HepG2 (cell line): ENCODE data around the gene IL17F. TPM values are rescaled to one million over a fixed set of nuclear protein-coding genes. Genes with fewer than 3 reads are reported as not detected.

Experiments
- ATAC-seq: fragments of 200-7000 bp; cut with Tn5 transposase; 3 replicates; pipeline ENCODE4 v1.9.1; 2020; ENCODE audit warnings: mild to moderate bottlenecking, moderate library complexity
- BruUV-seq: library from RNA; stranded (reverse); fragments of 400-500 nt; replicated peaks from 2 replicates; lab custom pipeline; 2021; lab: Mats Ljungman, UMichigan
- CTCF ChIA-PET: fragments of 300-600 bp; formaldehyde crosslinking; extraction: SDS; loops from one replicate; lab custom pipeline; 2021; ENCODE audit warnings: low total read pairs, inconsistent platforms, low intra/inter-chr PET ratio; lab: Yijun Ruan, JAX
- POLR2A ChIA-PET: fragments of 350-600 bp; sonication (Branson Sonifier 250); formaldehyde crosslinking; loops from one replicate; lab custom pipeline; 2020; ENCODE audit warnings: antibody characterized with exemption, inconsistent platforms; lab: Yijun Ruan, JAX
- DNase-seq: peaks from one replicate; pipeline ENCODE4 v3.0.0-alpha.2; 2015; ENCODE audit warnings: low spot score
- FAIRE-seq: peaks from 3 replicates; lab custom pipeline; 2011; peaks lifted over from hg19 to GRCh38; lab: Jason Lieb, UNC
- H2AFZ ChIP-seq: one replicate; pipeline ENCODE4 v1.6.1; 2011; ENCODE audit warnings: low read length, inconsistent platforms
- H3K27ac ChIP-seq: fragments of 300-600 bp; 3 replicates; pipeline ENCODE4 v1.8.0; 2011; ENCODE audit warnings: mixed run types, mild to moderate bottlenecking, mixed read lengths, low read length, inconsistent platforms; ENCODE audit not compliant: insufficient read depth; ENCODE audit errors: extremely low read length
- H3K27me3 ChIP-seq, 2 experiments: fragments of 200-600 bp in 1 of 2; 2 replicates in 1 of 2; 3 replicates in 1 of 2; pipeline versions ENCODE4 v1.6.0 to v1.8.0; 2011; ENCODE audit warnings: low read length in 2 of 2, mild to moderate bottlenecking in 2 of 2, moderate library complexity in 2 of 2, inconsistent platforms in 1 of 2; ENCODE audit not compliant: insufficient read depth in 2 of 2, control insufficient read depth in 1 of 2
- H3K36me3 ChIP-seq, 2 experiments: fragments of 200-600 bp in 1 of 2; replicated peaks in 1 of 2; 2 replicates in 1 of 2; 3 replicates in 1 of 2; pipeline versions ENCODE4 v1.5.1 to v1.8.0; 2011; ENCODE audit warnings: low read length in 2 of 2, inconsistent platforms in 1 of 2; ENCODE audit not compliant: insufficient read depth in 2 of 2, control insufficient read depth in 1 of 2
- H3K4me1 ChIP-seq: 2 replicates; pipeline ENCODE4 v1.5.1; 2012; ENCODE audit warnings: low read length, inconsistent platforms; ENCODE audit not compliant: insufficient read depth
- H3K4me2 ChIP-seq: 2 replicates; pipeline ENCODE4 v1.6.0; 2011; ENCODE audit warnings: low read depth, low read length, inconsistent platforms
- H3K4me3 ChIP-seq, 3 experiments: fragments of 200-600 bp in 1 of 3; sonication (generic), shearing (Covaris generic) in 1 of 3; replicated peaks in 1 of 3; 2 replicates each; pipeline ENCODE4 v1.5.1; 2011 to 2016; ENCODE audit warnings: low read length in 3 of 3, inconsistent platforms in 2 of 3, low read depth in 2 of 3, mild to moderate bottlenecking in 2 of 3, control low read depth in 1 of 3, mixed read lengths in 1 of 3; ENCODE audit not compliant: insufficient read depth in 1 of 3
- H3K79me2 ChIP-seq: one replicate; pipeline ENCODE4 v1.6.1; 2011; ENCODE audit warnings: low read length, inconsistent platforms; ENCODE audit not compliant: insufficient read depth
- H3K9ac ChIP-seq: 2 replicates; pipeline ENCODE4 v1.6.0; 2011; ENCODE audit warnings: mild to moderate bottlenecking, low read depth, low read length, inconsistent platforms; ENCODE audit not compliant: insufficient read depth
- H3K9me3 ChIP-seq: 2 replicates; pipeline ENCODE4 v1.5.1; 2012; ENCODE audit warnings: mild to moderate bottlenecking, low read length
- H4K20me1 ChIP-seq: 2 replicates; pipeline ENCODE4 v1.6.0; 2011; ENCODE audit warnings: inconsistent platforms, mild to moderate bottlenecking, low read length, moderate library complexity; ENCODE audit not compliant: insufficient read depth
- CBX5 ChIP-seq: sonication (generic); formaldehyde crosslinking; IDR thresholded peaks from 2 replicates; pipeline ENCODE4 v1.4.0; 2020; ENCODE audit warnings: missing genetic modification reagents, borderline replicate concordance
- FOXK2 ChIP-seq: fragments of 450-650 bp; IDR thresholded peaks from 2 replicates; pipeline ENCODE4 v1.6.1; 2016
- GTF2F1 ChIP-seq: fragments of 150-350 bp; IDR thresholded peaks from 2 replicates; pipeline ENCODE4 v1.6.1; 2014; ENCODE audit warnings: low read length
- GTF3A ChIP-seq: sonication (generic); formaldehyde crosslinking; conservative IDR thresholded peaks from 2 replicates; pipeline ENCODE4 v1.4.0; 2020; ENCODE audit warnings: mild to moderate bottlenecking, missing genetic modification reagents
- KDM2A ChIP-seq: sonication (generic); formaldehyde crosslinking; IDR thresholded peaks from 2 replicates; pipeline ENCODE4 v1.4.0; 2020; ENCODE audit warnings: low read depth, missing genetic modification reagents, borderline replicate concordance
- MED13 ChIP-seq: sonication (generic); formaldehyde crosslinking; IDR thresholded peaks from 2 replicates; pipeline ENCODE4 v1.5.0; 2020; ENCODE audit warnings: missing genetic modification reagents
- NFIC ChIP-seq: IDR thresholded peaks from 2 replicates; pipeline ENCODE4 v1.6.1; 2012; ENCODE audit warnings: mild to moderate bottlenecking, low read length, inconsistent platforms
- RNF2 ChIP-seq: fragments of 450-650 bp; conservative IDR thresholded peaks from 2 replicates; pipeline ENCODE4 v1.6.1; 2016; ENCODE audit warnings: low read depth
- YEATS2 ChIP-seq: sonication (generic); formaldehyde crosslinking; IDR thresholded peaks from 2 replicates; pipeline ENCODE4 v1.4.0; 2020; ENCODE audit warnings: missing genetic modification reagents, borderline replicate concordance
- ZBTB21 ChIP-seq: sonication (generic); formaldehyde crosslinking; IDR thresholded peaks from 2 replicates; pipeline ENCODE4 v1.4.0; 2020; ENCODE audit warnings: missing genetic modification reagents
- ZFAT ChIP-seq: sonication (generic); formaldehyde crosslinking; conservative IDR thresholded peaks from 2 replicates; pipeline ENCODE4 v1.8.1; 2023; ENCODE audit warnings: missing genetic modification reagents, inconsistent platforms
- ZNF639 ChIP-seq: conservative IDR thresholded peaks from 2 replicates; pipeline ENCODE4 v1.6.1; 2018; ENCODE audit warnings: missing genetic modification reagents
- ZNF772 ChIP-seq: sonication (generic); formaldehyde crosslinking; IDR thresholded peaks from 2 replicates; pipeline ENCODE4 v1.5.0; 2020; ENCODE audit warnings: mild to moderate bottlenecking, missing genetic modification reagents
- ZSCAN31 ChIP-seq: sonication (generic); formaldehyde crosslinking; IDR thresholded peaks from 2 replicates; pipeline ENCODE4 v1.5.0; 2020; ENCODE audit warnings: low read depth, mild to moderate bottlenecking, missing genetic modification reagents
- WGBS: methylation state at CpG from one replicate; pipeline ENCODE4 v1.1.6; 2017; ENCODE audit warnings: low lambda C conversion rate; 5-methylcytosine and 5-hydroxymethylcytosine counted together
- in situ Hi-C: cut with HindIII; loops from 2 replicates; pipeline ENCODE4 v1.10.0; 2017; ENCODE audit warnings: low pct_unique_long_range_greater_than_20kb; ENCODE audit not compliant: extremely low pct_ligation_motif_present
- intact Hi-C: fragments of 100-400 bp; cut with micrococcal nuclease; formaldehyde crosslinking; loops from one replicate; pipeline ENCODE4 v1.10.0; 2022; ENCODE audit not compliant: unreplicated experiment
- polyA plus RNA-seq, 8 experiments: library from polyadenylated mRNA; depleted of rRNA in 3 of 8; stranded (reverse) in 7 of 8; unstranded in 1 of 8; fragments of >200 nt; fragmentation: Illumina TruSeq in 4 of 8; extraction: Trizol in 4 of 8; gene quantifications; 2 replicates each; pipeline versions ENCODE4 v1.2.1 to v1.2.3, GENCODE V29; 2011 to 2016; ENCODE audit warnings: low read depth in 4 of 8, missing spikeins in 1 of 8, mixed read lengths in 1 of 8; ENCODE audit not compliant: insufficient read depth in 1 of 8
- total RNA-seq, 5 experiments: library from RNA; depleted of rRNA; stranded (reverse); fragments of >200 nt; fragmentation: Illumina TruSeq; extraction: Trizol; gene quantifications; 2 replicates each; pipeline ENCODE4 v1.2.3, GENCODE V29; 2016; ENCODE audit warnings: low read depth in 1 of 5
- TF ChIP-seq, protein P1 (sequence below): IDR thresholded peaks from 2 replicates; pipeline ENCODE4 v1.6.1; 2016; ENCODE audit warnings: low read depth
- TF ChIP-seq, protein P2 (sequence below): sonication (generic); formaldehyde crosslinking; IDR thresholded peaks from 2 replicates; pipeline ENCODE4 v1.5.0; 2020; ENCODE audit warnings: mild to moderate bottlenecking, missing genetic modification reagents, moderate library complexity

The IL17F gene
- total and polyA plus RNA-seq, 2 of the 13 experiments (the other 11 are each of a cell fraction or from before 2014, with no cell fraction given): not detected

- no peak for ATAC-seq
These were observed 48.8 kb upstream of the IL17F start for GRCh38 chr6:52293067-52293466.

DNA sequence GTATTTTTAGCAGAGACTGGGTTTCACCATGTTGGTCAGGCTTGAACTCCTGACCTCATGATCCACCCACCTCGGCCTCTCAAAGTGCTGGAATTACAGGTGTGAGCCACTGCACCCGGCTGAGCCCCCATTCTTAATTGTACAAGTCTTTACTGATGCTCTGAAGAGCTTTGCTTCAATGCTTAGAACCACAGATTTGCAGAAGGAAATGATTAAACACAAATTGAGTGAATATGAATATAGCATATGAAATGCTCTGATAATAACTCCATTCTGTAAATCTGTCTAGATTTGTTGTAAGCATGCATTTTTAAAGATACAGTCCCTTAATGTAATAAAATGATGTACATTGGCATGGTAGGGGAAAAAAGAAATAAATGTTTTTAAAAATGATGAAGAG, 44.5 kb upstream of the IL17F start:
- no peaks in the 10 kb centered on the region; a peak in 1 of 5 replicates for H3K27me3 ChIP-seq
- peaks cover 10% of the 10 kb centered on the region for H3K79me2 ChIP-seq
- DNase-seq (no peak), FAIRE-seq (no peak), ATAC-seq (no peak)
- H3K36me3 ChIP-seq: no peaks in the 10 kb centered on the region
- ChIA-PET POLR2A (no interaction called here), CTCF (interaction anchor here (3.1 kb wide), 1 partner anchor 111 kb away, joined by 74 read pairs; no protein-coding TSS in a partner anchor)
- BruUV-seq: no TSS peak
- no peaks in the 10 kb centered on the region for H3K9me3 ChIP-seq
- no peaks in the 10 kb centered on the region for H4K20me1 ChIP-seq
- no peak overlapping the region for H3K9ac ChIP-seq
- no peak overlapping the region for H3K27ac ChIP-seq
- no peak overlapping the region for H2AFZ ChIP-seq
- intact Hi-C loops (loop anchor here (5.0 to 10.0 kb wide), 2 partner anchors 298 to 706 kb away; partner anchors contain the start of gene GSTA4), in situ Hi-C loops (loop anchor here (5.0 to 10.0 kb wide), 3 partner anchors 78 to 376 kb away; no protein-coding TSS in a partner anchor)
- H3K4me1 ChIP-seq: peaks cover 32% of the 10 kb centered on the region
- H3K4me3 ChIP-seq: no peak overlapping the region
- WGBS: 91% methylated on average over 2 of the region's 2 CpGs
- H3K4me2 ChIP-seq: no peak overlapping the region
- TF ChIP-seq, protein P1, sequence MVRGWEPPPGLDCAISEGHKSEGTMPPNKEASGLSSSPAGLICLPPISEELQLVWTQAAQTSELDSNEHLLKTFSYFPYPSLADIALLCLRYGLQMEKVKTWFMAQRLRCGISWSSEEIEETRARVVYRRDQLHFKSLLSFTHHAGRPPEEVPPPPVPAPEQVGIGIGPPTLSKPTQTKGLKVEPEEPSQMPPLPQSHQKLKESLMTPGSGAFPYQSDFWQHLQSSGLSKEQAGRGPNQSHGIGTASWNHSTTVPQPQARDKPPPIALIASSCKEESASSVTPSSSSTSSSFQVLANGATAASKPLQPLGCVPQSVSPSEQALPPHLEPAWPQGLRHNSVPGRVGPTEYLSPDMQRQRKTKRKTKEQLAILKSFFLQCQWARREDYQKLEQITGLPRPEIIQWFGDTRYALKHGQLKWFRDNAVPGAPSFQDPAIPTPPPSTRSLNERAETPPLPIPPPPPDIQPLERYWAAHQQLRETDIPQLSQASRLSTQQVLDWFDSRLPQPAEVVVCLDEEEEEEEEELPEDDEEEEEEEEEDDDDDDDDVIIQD (CRISPR knock-in tag): no peak
- TF ChIP-seq YEATS2 (CRISPR knock-in tag) (no peak), KDM2A (CRISPR knock-in tag) (no peak), FOXK2 (no peak), ZBTB21 (CRISPR knock-in tag) (no peak), MED13 (CRISPR knock-in tag) (no peak), ZFAT (CRISPR knock-in tag) (no peak)
- TF ChIP-seq, protein P2, sequence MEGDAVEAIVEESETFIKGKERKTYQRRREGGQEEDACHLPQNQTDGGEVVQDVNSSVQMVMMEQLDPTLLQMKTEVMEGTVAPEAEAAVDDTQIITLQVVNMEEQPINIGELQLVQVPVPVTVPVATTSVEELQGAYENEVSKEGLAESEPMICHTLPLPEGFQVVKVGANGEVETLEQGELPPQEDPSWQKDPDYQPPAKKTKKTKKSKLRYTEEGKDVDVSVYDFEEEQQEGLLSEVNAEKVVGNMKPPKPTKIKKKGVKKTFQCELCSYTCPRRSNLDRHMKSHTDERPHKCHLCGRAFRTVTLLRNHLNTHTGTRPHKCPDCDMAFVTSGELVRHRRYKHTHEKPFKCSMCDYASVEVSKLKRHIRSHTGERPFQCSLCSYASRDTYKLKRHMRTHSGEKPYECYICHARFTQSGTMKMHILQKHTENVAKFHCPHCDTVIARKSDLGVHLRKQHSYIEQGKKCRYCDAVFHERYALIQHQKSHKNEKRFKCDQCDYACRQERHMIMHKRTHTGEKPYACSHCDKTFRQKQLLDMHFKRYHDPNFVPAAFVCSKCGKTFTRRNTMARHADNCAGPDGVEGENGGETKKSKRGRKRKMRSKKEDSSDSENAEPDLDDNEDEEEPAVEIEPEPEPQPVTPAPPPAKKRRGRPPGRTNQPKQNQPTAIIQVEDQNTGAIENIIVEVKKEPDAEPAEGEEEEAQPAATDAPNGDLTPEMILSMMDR (CRISPR knock-in tag): no peak

More at GRCh38 chr6:52293067-52293466, 48.8 kb upstream of the IL17F start:
- Histone ChIP-seq H3K9ac (no peak overlapping the region), H3K36me3 (no peaks in the 10 kb centered on the region), H3K4me1 (0 out of 2 replicates have a peak, but pooled peaks cover 4% of the 10 kb centered on the region), H3K27me3 (no peaks in the 10 kb centered on the region), H3K4me2 (no peak overlapping the region), H3K4me3 (no peak overlapping the region), H2AFZ (no peak overlapping the region), H3K79me2 (no peaks in the 10 kb centered on the region), H3K9me3 (peaks cover 9% of the 10 kb centered on the region), H3K27ac (no peak overlapping the region), H4K20me1 (no peaks in the 10 kb centered on the region)
- intact Hi-C loops (no loop called here), in situ Hi-C loops (no loop called here)
- ChIA-PET POLR2A (interaction anchor here (0.6 to 1.5 kb wide), 3 partner anchors 8 to 33 kb away, joined by 3 to 4 read pairs (median 3); partner anchors contain the start of gene MCM3), CTCF (no interaction called here)
- DNase-seq (no peak), FAIRE-seq (no peak)
- no TSS peak for BruUV-seq
- no peak for TF ChIP-seq ZNF639
- TF ChIP-seq ZSCAN31 (CRISPR knock-in tag): no peak
- TF ChIP-seq ZNF772: no peak
- no peak for TF ChIP-seq GTF3A (CRISPR knock-in tag)
- no peak for TF ChIP-seq RNF2
- TF ChIP-seq CBX5 (CRISPR knock-in tag): no peak
- TF ChIP-seq NFIC: no peak
- no peak for TF ChIP-seq GTF2F1
